GM12874 (cell line): ENCODE results near the gene SHTN1.

Experiments
- CTCF ChIP-seq: IDR thresholded peaks from 2 replicates; pipeline ENCODE4 v1.5.1; 2011; ENCODE audit warnings: low read depth, mild to moderate bottlenecking, control low read depth, low read length, moderate library complexity; ENCODE audit not compliant: insufficient read depth

The SHTN1 gene

GRCh38 chr10:117005026-117005526 lies at the start of gene SHTN1:
TSS of gene SHTN1 (minus strand) at chr10:117005187. CDS start at chr10:117005079, 108 bp downstream.
- TF ChIP-seq CTCF: no peak

- no peak for TF ChIP-seq CTCF
Observed at GRCh38 chr10:117053482-117053881, 48.5 kb upstream of the SHTN1 start.

GRCh38 chr10:117047947-117048346 lies 43.0 kb upstream of the SHTN1 start:
- no peak for TF ChIP-seq CTCF

- TF ChIP-seq CTCF: no peak
Observed at GRCh38 chr10:117016266-117016665, 11.3 kb upstream of the SHTN1 start.

- TF ChIP-seq CTCF: no peak
Observed at GRCh38 chr10:117014835-117015234, 9.8 kb upstream of the SHTN1 start.

- TF ChIP-seq CTCF: no peak
Observed at GRCh38 chr10:117007080-117007479, 2.1 kb upstream of the SHTN1 start.

GRCh38 chr10:117005527-117006055 lies 604 bp upstream of the SHTN1 start:
- TF ChIP-seq CTCF: no peak
